ENCODE results near the gene KBTBD12. TPM values are rescaled to one million over a fixed set of nuclear protein-coding genes. Genes with fewer than 3 reads are reported as not detected.

Gene KBTBD12
- total and polyA plus RNA-seq, 2 experiments from 2014 or later, result not detected

GRCh38 chr3:127997016-127997415 is 82.0 kb downstream of the KBTBD12 start:
- no peak for TF ChIP-seq EZH2 (IDR thresholded peaks at IDR 0.05; ENCODE audit: insufficient read depth, poor library complexity, severe bottlenecking)
- no peak for TF ChIP-seq EZH2phosphoT487 (IDR thresholded peaks at IDR 0.05; ENCODE audit: insufficient read depth, low read depth)
- Histone ChIP-seq H3K9ac (no peak overlapping the region), H3K79me2 (ENCODE audit: insufficient read depth) (no peaks in the 10 kb centered on the region), H3K9me3 (ENCODE audit: low read depth) (no peaks in the 10 kb centered on the region), H3K36me3 (ENCODE audit: low read depth) (no peaks in the 10 kb centered on the region), H2AFZ (no peak overlapping the region), H3K27me3 (replicated peaks; ENCODE audit: insufficient read depth) (peaks cover 43% of the 10 kb centered on the region), H3K27ac (no peak overlapping the region), H3F3A (ENCODE audit: insufficient read depth) (no peaks in the 10 kb centered on the region), H4K20me1 (ENCODE audit: insufficient read depth) (no peaks in the 10 kb centered on the region), H3K9me2 (ENCODE audit: insufficient read depth) (no peaks in the 10 kb centered on the region), H3K4me2 (ENCODE audit: unreplicated experiment) (no peak overlapping the region), H3K4me1 (ENCODE audit: insufficient read depth) (no peaks in the 10 kb centered on the region), H3K4me3 (no peak overlapping the region)
- WGBS, 2 experiments (ENCODE audit: low coverage in 1 of 2, low lambda C conversion rate in 2 of 2, missing lambda C conversion rate in 2 of 2), result 48 to 52% methylated on average over 7 of the region's 7 CpGs
- in situ Hi-C loops (cut with MboI), result no loop called here
- no peak for DNase-seq

- Histone ChIP-seq H3K9me3 (ENCODE audit: low read depth) (no peaks in the 10 kb centered on the region), H3K27me3 (replicated peaks; ENCODE audit: insufficient read depth) (peaks cover 53% of the 10 kb centered on the region), H3K79me2 (ENCODE audit: insufficient read depth) (no peaks in the 10 kb centered on the region), H3K36me3 (ENCODE audit: low read depth) (no peaks in the 10 kb centered on the region), H3K4me2 (ENCODE audit: unreplicated experiment) (no peak overlapping the region), H3F3A (ENCODE audit: insufficient read depth) (no peaks in the 10 kb centered on the region), H3K9ac (no peak overlapping the region), H4K20me1 (ENCODE audit: insufficient read depth) (no peaks in the 10 kb centered on the region), H3K4me3 (no peak overlapping the region), H3K27ac (no peak overlapping the region), H2AFZ (no peak overlapping the region), H3K4me1 (ENCODE audit: insufficient read depth) (no peaks in the 10 kb centered on the region), H3K9me2 (ENCODE audit: insufficient read depth) (no peaks in the 10 kb centered on the region)
- DNase-seq, result no peak
- in situ Hi-C loops (cut with MboI), result no loop called here
- WGBS, 2 experiments (ENCODE audit: low coverage in 1 of 2, low lambda C conversion rate in 2 of 2, missing lambda C conversion rate in 2 of 2), result 61 to 69% methylated on average over 5 of the region's 5 CpGs
- TF ChIP-seq EZH2phosphoT487 (IDR thresholded peaks at IDR 0.05; ENCODE audit: insufficient read depth, low read depth) (no peak), EZH2 (IDR thresholded peaks at IDR 0.05; ENCODE audit: insufficient read depth, poor library complexity, severe bottlenecking) (no peak)
These were observed 82.9 kb downstream of the KBTBD12 start for GRCh38 chr3:127997961-127998360.

GRCh38 chr3:127998596-127998995 is 83.6 kb downstream of the KBTBD12 start:
- Histone ChIP-seq H3F3A (ENCODE audit: insufficient read depth) (no peaks in the 10 kb centered on the region), H3K27me3 (replicated peaks; ENCODE audit: insufficient read depth) (peaks cover 59% of the 10 kb centered on the region), H2AFZ (no peak overlapping the region), H3K27ac (no peak overlapping the region), H3K4me1 (ENCODE audit: insufficient read depth) (no peaks in the 10 kb centered on the region), H3K4me3 (no peak overlapping the region), H3K9ac (no peak overlapping the region), H4K20me1 (ENCODE audit: insufficient read depth) (no peaks in the 10 kb centered on the region), H3K36me3 (ENCODE audit: low read depth) (no peaks in the 10 kb centered on the region), H3K9me2 (ENCODE audit: insufficient read depth) (no peaks in the 10 kb centered on the region), H3K9me3 (ENCODE audit: low read depth) (no peaks in the 10 kb centered on the region), H3K79me2 (ENCODE audit: insufficient read depth) (no peaks in the 10 kb centered on the region), H3K4me2 (ENCODE audit: unreplicated experiment) (no peak overlapping the region)
- WGBS, 2 experiments (ENCODE audit: low coverage in 1 of 2, low lambda C conversion rate in 2 of 2, missing lambda C conversion rate in 2 of 2), result 50 to 51% methylated on average over 3 of the region's 3 CpGs
- no peak for TF ChIP-seq EZH2 (IDR thresholded peaks at IDR 0.05; ENCODE audit: insufficient read depth, poor library complexity, severe bottlenecking)
- TF ChIP-seq EZH2phosphoT487 (IDR thresholded peaks at IDR 0.05; ENCODE audit: insufficient read depth, low read depth), result no peak
- in situ Hi-C loops (cut with MboI), result no loop called here
- no peak for DNase-seq

- no peak for TF ChIP-seq EZH2 (IDR thresholded peaks at IDR 0.05; ENCODE audit: insufficient read depth, poor library complexity, severe bottlenecking)
- TF ChIP-seq EZH2phosphoT487 (IDR thresholded peaks at IDR 0.05; ENCODE audit: insufficient read depth, low read depth), result no peak
- DNase-seq, result no peak
- no peaks in the 10 kb centered on the region for H3K79me2 ChIP-seq (ENCODE audit: insufficient read depth)
- no peak overlapping the region for H3K9ac ChIP-seq
- no peak overlapping the region for H3K27ac ChIP-seq
- no peaks in the 10 kb centered on the region for H4K20me1 ChIP-seq (ENCODE audit: insufficient read depth)
- no peaks in the 10 kb centered on the region for H3K9me3 ChIP-seq (ENCODE audit: low read depth)
- H3K27me3 ChIP-seq (replicated peaks; ENCODE audit: insufficient read depth), result peaks cover 61% of the 10 kb centered on the region
- no peaks in the 10 kb centered on the region for H3F3A ChIP-seq (ENCODE audit: insufficient read depth)
- H3K9me2 ChIP-seq (ENCODE audit: insufficient read depth), result no peaks in the 10 kb centered on the region
- 73 to 86% methylated on average over 6 of the region's 6 CpGs for WGBS, 2 experiments (ENCODE audit: low coverage in 1 of 2, low lambda C conversion rate in 2 of 2, missing lambda C conversion rate in 2 of 2)
- H3K4me1 ChIP-seq (ENCODE audit: insufficient read depth), result no peaks in the 10 kb centered on the region
- no peak overlapping the region for H2AFZ ChIP-seq
- H3K36me3 ChIP-seq (ENCODE audit: low read depth), result no peaks in the 10 kb centered on the region
- no peak overlapping the region for H3K4me3 ChIP-seq
- in situ Hi-C loops (cut with MboI), result no loop called here
- no peak overlapping the region for H3K4me2 ChIP-seq (ENCODE audit: unreplicated experiment)
These were observed 84.6 kb downstream of the KBTBD12 start for GRCh38 chr3:127999509-128000106.

Measured in GM23248 (cell line).